SW480 (cell line): ENCODE measurements around the gene CORO2B.

ENCODE experiments used
- DNase-seq: peaks from one replicate; pipeline ENCODE4 v3.0.0-alpha.2; 2016; ENCODE audit warnings: low spot score

Gene CORO2B

GRCh38 chr15:68554721-68555678, 23.8 kb upstream of the CORO2B start:
- no peak for DNase-seq

GRCh38 chr15:68555679-68556037, 23.1 kb upstream of the CORO2B start:
- no peak for DNase-seq

DNA sequence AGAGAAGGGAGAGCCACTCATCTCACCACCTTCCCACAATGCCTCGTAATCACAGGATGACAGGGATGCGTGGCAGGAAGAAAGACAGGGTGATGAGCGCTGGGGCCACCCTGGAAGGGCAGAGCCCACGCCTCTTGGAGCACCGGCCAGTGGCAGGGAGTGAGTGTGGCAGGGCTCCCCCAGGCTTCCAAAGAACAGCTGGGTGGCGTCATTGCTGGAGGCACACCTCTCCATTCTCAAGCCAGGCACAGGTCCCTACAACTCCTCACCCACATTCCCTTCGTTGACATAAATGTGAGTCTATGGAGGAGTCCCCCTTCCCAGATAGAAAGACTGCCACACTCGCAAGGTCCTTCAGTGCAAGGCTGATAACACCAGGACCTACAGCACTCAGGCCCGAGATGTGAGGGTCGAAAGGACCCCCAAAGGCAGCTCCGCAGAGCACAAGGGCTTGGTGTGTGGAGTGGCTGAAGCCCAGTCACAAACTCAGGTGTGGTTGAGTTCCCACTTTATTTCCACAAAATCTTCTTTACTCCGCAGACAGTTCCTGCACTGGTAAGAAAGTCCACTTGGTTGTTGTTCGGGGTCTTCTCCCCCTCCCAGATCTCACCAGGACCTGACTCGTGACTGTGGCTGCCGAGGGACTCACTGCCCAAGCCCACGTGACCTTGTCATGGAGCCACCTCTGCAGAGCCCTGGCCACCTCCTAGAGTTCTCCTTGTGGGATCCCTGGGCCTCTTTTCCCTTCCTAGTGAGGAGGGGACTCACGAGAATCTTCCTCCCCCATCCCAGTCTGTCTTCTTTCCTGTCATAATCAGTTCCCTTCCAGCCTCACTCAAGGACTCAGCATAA, 22.4 kb upstream of the CORO2B start:
- DNase-seq, result no peak

DNA sequence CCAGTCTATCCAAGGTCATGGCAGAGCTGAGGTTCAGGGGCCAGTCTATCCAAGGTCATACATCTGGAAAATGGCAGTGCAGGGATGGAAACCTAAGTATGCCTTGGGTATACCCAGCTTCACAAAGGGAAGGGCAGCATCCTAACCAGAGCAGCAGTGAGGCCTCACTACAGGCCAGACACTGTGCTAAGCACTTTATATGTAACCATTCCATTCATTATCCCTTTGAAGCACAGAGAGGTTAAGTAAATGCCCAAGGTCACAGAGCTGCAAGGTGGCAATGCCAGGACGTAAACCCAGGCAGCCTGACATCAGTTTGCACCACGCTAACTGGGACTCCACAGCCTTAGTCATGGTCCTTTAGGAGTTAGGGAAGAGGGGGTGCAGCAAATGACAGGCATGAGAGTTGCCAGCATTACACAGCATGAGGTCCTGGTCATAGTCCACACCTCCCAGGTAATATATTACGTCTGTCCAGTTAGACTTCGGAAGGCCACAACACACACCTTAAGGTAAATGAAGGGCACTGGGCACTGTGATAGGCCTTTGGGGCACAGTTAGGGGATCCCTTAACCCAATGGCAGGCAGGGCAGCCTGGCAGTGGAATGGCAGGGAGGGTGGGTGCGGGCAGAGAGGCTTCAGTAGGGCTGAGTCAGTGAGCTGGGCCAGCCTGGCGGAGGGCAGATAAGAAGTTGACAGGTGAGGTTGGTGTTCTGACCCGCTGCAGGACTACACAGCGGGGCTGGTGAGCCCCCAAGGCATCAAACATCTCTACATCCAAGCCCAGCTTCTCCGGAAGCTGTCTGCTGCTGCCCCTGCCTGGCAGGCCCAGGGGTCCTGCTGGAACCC, 21.1 kb upstream of the CORO2B start:
- no peak for DNase-seq

DNA sequence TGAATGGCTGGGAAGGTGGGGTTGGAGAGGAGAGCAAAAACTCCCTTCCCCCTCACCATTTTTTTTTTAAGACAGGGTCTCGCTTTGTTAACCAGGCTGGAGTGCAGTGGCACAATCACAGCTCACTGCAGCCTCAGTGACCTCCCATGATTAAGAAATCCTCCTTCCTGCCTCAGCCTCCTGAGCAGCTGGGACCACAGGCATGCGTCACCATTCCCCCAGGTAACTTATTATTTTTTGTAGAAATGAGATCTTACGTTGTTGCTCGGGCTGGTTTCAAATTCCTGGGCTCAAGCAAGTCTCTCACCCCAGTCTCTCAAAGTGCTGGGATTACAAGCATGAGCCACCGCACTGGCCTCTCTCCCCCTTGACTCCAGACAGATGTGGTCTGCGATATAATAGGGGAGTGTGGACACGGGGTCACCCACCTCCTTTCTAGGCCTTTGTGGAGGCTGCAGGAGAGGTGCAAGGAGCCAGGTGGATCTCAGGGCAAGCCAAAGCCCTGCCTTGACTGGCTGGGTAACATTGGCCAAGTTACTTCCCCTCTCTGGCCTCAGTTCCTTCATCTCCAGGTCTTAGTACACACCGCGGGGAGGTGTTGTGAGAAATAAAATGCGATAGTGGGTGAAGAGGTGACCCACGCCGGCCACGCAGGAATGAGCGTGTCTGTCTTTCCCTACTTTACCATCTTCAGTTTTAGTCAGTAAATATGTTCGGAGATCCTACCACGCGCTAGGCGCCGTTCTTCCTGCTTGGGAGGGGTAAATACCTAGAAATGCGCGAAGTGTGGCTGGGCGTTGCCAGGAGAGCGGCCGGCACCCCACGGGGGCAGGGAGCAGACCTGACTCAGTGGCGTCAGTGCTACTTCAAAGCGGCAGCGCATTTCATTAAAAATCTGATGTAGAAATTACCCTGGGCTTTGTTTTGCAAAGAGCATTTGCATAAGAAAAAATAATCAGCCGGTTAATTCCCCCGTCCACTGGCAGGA, 20.2 kb upstream of the CORO2B start:
- DNase-seq, result no peak

DNA sequence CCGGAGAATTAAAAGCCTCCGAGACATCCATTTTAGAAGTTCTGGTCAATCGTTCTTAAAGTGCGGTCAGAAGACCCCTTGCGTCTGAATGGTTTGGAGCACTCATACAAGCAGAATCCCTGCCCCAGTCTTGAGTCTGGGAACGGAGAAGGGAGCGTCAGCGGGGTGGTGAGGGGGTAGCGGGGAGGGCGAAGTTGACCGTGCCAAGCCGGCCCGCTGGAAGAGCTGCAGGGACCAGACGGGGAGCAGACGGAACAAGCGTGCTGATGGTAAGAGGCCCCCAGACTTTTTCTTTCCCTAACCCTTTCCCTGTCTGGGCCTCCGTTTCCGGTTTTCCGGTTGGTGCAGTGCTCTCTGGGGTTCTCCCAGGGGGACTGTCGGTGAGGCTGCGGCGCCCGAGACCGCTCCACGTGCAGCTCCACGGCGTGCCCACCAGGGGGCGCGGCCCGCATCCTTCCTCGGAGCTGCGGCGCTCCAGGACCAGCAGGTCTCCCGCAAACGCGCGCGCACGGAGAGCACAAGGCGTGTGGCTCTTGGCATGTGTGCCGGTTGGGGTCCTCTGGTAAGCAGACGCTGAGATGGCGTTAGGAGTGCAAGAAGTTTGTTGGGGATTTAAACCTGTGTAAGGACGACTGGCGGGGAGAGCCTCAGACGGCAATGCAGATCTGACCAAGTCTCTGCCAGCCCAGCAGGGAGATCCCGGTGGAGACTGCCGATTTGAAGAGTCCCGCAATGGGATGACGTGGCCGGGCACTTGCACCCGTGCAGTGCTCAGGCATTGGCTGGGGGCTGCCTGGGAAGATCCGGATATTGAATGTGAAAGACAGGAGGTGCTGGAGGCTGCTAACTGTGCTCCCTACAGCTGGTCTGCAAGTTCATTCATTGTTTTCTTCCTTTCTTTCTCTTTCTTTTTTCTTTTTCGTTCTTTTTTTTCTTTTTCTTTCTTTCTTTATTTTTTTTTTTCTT, 19.2 kb upstream of the CORO2B start:
- DNase-seq, result peak; percentile 64

DNA sequence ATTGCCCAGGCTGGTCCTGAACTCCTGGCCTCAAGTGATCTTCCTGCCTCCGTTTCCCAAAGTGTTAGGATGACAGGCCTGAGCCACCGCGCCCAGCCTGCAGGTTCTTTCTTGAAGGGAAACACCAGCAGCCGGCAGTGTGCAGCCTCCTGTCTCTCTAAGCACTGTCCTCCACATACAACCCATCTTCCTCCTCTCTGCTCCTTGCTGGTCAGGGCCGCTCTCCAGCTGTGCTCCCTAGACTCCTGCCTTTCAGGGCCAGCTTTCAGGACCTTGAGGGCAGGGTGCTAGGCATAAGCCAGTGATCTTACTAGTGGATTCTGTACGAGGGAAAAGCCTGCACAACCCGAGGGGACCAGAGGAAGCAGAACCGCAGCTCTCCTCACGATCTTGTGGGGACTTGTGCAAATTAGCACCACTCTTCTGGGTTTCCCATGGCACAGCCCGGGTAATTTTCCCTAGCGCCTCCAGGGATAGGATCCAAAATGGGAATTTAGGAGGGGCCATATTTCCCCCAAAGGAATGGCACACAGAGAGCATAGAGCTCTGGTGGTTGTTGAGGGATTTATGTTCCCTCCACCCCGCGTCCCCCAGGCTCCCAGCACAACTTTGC, 18.2 kb upstream of the CORO2B start:
- DNase-seq, result no peak

- DNase-seq, result no peak
Observed at GRCh38 chr15:68561171-68561900, 17.5 kb upstream of the CORO2B start.

DNA sequence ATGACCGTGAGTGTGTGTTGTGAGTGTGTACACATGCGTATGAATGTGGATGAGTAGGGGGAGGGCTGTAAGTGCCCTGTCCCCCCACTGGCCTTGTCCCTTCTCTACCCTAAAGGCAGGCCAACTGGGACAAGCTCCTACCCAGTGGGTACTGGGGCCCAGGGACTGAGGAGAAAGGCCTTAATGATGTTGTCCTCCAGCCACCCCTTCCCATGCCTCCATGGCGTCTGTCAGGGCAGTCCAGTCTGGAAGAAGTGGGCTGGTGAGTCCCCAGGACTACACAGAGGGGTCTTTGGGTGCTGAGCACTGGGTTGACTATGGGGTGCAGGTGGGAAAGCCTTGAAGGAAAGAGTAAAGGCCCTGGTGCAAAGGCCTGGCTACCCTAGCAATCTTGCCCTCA, 16.9 kb upstream of the CORO2B start:
- no peak for DNase-seq

- no peak for DNase-seq
Observed at GRCh38 chr15:68564173-68564572, 14.6 kb upstream of the CORO2B start.

DNA sequence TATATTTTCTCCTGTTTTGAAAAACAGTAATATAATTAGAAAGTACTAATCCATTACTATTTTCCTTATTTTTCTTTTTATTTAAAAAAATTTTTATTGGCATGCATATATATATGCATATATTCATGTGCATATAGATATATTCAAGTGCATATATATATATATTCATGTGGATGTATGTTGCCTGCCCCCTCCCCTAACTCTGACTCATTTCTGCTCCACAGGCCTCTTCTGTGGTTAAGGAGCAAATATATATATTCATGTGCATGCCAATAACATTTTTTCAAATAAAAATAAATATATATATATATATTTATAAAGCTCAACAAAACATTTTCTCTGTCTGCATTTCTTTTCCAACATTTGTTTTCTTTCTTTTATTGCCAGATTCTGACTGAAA, 13.6 kb upstream of the CORO2B start:
- no peak for DNase-seq

GRCh38 chr15:68565726-68566125, 13.1 kb upstream of the CORO2B start:
- DNase-seq, result no peak

DNA sequence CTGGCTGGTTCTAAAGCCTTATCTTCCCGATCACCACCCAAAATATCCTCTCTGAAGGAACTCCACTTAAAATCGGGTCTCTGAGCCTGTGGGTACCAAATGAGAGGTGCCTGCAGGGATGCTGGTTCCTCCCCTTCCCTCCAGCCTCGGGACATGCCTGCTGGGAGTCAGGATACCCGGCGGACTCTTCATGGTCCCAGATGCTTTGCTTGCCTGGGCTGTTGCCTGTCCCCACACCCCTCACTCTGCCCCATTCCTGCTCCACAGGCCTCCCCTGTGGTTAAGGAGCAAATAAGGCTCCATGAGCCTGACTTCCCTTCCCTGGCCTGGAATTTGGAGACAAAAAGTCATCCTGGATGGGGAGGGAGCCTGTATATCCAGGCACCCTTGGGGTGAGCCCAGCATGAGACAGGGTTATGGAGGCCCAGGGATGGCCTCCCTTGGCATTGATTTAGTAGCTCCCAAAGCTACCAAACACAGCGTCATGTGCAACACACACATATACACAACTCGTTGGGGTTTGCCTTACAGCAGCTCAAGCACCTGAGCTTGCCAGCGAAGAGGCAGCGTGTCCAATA, 12.3 kb upstream of the CORO2B start:
- no peak for DNase-seq

GRCh38 chr15:68567345-68567744, 11.4 kb upstream of the CORO2B start:
- DNase-seq, result no peak

DNA sequence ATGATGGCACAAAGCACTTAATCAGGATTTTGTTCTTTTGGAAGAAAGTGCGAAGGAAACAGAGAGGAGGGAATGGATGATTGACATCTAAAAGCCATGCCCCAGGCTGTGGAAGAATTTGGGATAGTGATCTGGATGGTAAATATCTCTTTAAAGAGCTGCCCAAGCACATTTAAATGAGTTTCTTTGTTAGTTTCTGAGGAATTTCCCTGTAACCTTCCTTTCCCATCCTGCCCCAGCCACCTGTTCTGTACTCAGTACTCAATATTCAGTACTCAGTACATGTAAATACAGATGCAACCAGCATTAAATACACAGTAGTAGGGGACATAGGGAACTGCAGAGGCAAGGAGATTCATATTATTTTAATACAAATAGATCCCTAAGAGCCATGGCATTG, 7.8 kb upstream of the CORO2B start:
- no peak for DNase-seq

DNA sequence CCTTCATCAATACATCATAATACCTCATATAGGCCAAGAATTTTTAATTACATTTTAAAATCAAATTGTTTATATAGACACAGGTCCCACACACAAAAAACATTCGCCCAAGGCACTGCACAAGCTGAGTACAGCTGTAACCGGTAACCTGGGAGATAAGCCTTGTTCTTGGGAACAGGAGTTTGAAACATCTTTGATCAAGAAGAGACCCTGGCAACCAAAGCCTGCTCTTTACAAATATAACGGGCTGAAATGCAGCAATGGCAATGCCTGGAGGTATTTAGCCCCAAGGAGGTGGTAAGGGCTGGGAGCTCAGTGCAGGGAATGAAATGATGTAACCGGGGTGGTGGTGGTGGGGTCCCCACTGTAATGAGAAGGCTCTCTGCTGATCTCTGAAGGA, 7.2 kb upstream of the CORO2B start:
- no peak for DNase-seq

DNA sequence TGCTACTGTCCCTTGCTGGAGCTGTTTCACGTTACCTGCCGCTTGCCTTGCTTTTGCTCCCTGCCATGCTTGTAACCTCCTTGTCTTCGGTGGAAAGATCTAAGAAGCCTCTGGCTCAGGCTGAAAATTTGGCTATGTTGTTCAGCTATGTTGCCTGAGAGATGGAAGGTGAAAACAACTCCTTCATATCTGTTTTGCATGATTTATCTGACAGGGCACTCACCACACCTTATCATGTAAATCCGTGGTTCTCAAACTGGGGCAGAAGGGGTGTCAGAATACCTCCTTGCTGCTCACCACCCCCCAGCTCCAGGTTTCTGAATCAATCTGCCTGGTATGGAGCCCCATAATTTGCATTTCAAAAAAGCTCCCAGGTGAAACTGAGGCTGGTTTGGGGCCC, 6.5 kb upstream of the CORO2B start:
- no peak for DNase-seq

GRCh38 chr15:68572921-68573320, 5.9 kb upstream of the CORO2B start:
- no peak for DNase-seq
